ENCODE measurements around the gene ESPNL.

The ESPNL gene

GRCh38 chr2:238144262-238144661, 44.1 kb downstream of the ESPNL start:
- no peak for DNase-seq

- DNase-seq: no peak
Observed at GRCh38 chr2:238145046-238145445, 44.9 kb downstream of the ESPNL start.

GRCh38 chr2:238145851-238146250, 45.7 kb downstream of the ESPNL start:
- no peak for DNase-seq

GRCh38 chr2:238146884-238147544, 46.9 kb downstream of the ESPNL start:
- no peak for DNase-seq

- DNase-seq: no peak
Observed at GRCh38 chr2:238148981-238149380, 48.8 kb downstream of the ESPNL start.

- no peak for DNase-seq
Observed at GRCh38 chr2:238149841-238150572, 49.9 kb downstream of the ESPNL start.

- no peak for DNase-seq
Observed at GRCh38 chr2:238150686-238151085, 50.5 kb downstream of the ESPNL start.

GRCh38 chr2:238151205-238151604, 51.1 kb downstream of the ESPNL start:
- no peak for DNase-seq

GRCh38 chr2:238151628-238152235, 51.6 kb downstream of the ESPNL start:
- DNase-seq: no peak

GRCh38 chr2:238152771-238153688, 52.9 kb downstream of the ESPNL start:
- no peak for DNase-seq

GRCh38 chr2:238154570-238154969, 54.4 kb downstream of the ESPNL start:
- DNase-seq: no peak

GRCh38 chr2:238155051-238155760, 55.1 kb downstream of the ESPNL start:
- DNase-seq: no peak

- DNase-seq: no peak
Observed at GRCh38 chr2:238155761-238156694, 55.9 kb downstream of the ESPNL start.

- no peak for DNase-seq
Observed at GRCh38 chr2:238157506-238158017, 57.4 kb downstream of the ESPNL start.

- no peak for DNase-seq
Observed at GRCh38 chr2:238158018-238158508, 57.9 kb downstream of the ESPNL start.

GRCh38 chr2:238158509-238159070, 58.5 kb downstream of the ESPNL start, which contains the start of gene ERFE:
Gene ERFE, plus strand, starts transcription at chr2:238158970. Its CDS starts 38 bp downstream, at chr2:238159008.
- peak; percentile 70 for DNase-seq

- DNase-seq: no peak
Observed at GRCh38 chr2:238159071-238159539, 59.0 kb downstream of the ESPNL start.

GRCh38 chr2:238159661-238160205, 59.6 kb downstream of the ESPNL start:
- no peak for DNase-seq

- peak; percentile 9 for DNase-seq
Observed at GRCh38 chr2:238160206-238161129, 60.3 kb downstream of the ESPNL start.

Measured in NCI-H1436 (cell line).